Amniotic epithelial cell (primary cell): ENCODE measurements around the gene BARX1.
"Not testable (repeated sequence)": the region's sequence is repeated elsewhere in the genome, so short reads cannot be mapped to it uniquely, and the experiment has no call there.

Source experiments
- DNase-seq: peaks from one replicate; pipeline ENCODE4 v3.0.0-alpha.2; 2010; ENCODE audit warnings: low read depth

The BARX1 gene

GRCh38 chr9:93965830-93966577 is 10.8 kb upstream of the BARX1 start:
- no peak for DNase-seq

- DNase-seq: no peak
Measured at GRCh38 chr9:93964685-93965084, 9.5 kb upstream of the BARX1 start.

GRCh38 chr9:93963969-93964368 is 8.8 kb upstream of the BARX1 start:
- no peak for DNase-seq

- not testable (repeated sequence) for DNase-seq
Measured at GRCh38 chr9:93963489-93963888, 8.3 kb upstream of the BARX1 start.

GRCh38 chr9:93962561-93963440 is 7.6 kb upstream of the BARX1 start:
- peak; percentile 77 for DNase-seq

GRCh38 chr9:93962017-93962416 is 6.9 kb upstream of the BARX1 start:
- DNase-seq: peak; percentile 19

GRCh38 chr9:93960971-93961841 is 6.1 kb upstream of the BARX1 start:
- DNase-seq: no peak

GRCh38 chr9:93960221-93960970 is 5.2 kb upstream of the BARX1 start:
- no peak for DNase-seq

- DNase-seq: no peak
Measured at GRCh38 chr9:93959739-93960154, 4.6 kb upstream of the BARX1 start.

- DNase-seq: no peak
Measured at GRCh38 chr9:93958819-93959682, 3.9 kb upstream of the BARX1 start.

- no peak for DNase-seq
Measured at GRCh38 chr9:93958121-93958818, 3.1 kb upstream of the BARX1 start.

GRCh38 chr9:93955981-93956784 is 1.0 kb upstream of the BARX1 start:
- DNase-seq: no peak

GRCh38 chr9:93954434-93955061 is 607 bp downstream of the BARX1 start:
- DNase-seq: no peak

GRCh38 chr9:93953496-93954433 is 1.4 kb downstream of the BARX1 start:
- no peak for DNase-seq

- no peak for DNase-seq
Measured at GRCh38 chr9:93952784-93953495, 2.2 kb downstream of the BARX1 start.

- no peak for DNase-seq
Measured at GRCh38 chr9:93952119-93952783, 2.9 kb downstream of the BARX1 start.
